Measurements from ENCODE around the gene RBP2.

DNA sequence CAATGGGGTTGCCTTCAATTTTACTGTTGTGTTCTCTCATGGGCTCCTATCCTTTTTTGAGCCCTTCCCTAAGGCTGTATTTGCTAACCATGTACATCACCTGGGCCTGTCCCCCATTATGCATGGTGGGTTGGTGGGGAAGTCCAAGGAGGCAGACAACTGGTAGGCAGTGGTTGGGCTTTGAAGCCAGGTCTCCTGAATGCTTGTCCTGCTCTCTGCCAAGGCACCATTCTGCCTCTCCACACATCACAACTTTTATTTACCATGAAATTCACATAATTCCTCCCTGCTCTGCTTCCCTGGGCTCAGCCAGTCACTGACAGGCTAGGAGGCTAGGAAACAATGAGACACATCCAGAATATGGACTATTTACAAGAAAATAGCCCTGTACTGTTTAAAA, 45.8 kb downstream of the RBP2 start:
- TF ChIP-seq, protein P1, sequence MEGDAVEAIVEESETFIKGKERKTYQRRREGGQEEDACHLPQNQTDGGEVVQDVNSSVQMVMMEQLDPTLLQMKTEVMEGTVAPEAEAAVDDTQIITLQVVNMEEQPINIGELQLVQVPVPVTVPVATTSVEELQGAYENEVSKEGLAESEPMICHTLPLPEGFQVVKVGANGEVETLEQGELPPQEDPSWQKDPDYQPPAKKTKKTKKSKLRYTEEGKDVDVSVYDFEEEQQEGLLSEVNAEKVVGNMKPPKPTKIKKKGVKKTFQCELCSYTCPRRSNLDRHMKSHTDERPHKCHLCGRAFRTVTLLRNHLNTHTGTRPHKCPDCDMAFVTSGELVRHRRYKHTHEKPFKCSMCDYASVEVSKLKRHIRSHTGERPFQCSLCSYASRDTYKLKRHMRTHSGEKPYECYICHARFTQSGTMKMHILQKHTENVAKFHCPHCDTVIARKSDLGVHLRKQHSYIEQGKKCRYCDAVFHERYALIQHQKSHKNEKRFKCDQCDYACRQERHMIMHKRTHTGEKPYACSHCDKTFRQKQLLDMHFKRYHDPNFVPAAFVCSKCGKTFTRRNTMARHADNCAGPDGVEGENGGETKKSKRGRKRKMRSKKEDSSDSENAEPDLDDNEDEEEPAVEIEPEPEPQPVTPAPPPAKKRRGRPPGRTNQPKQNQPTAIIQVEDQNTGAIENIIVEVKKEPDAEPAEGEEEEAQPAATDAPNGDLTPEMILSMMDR (IDR thresholded peaks at IDR 0.05; ENCODE audit: poor library complexity, severe bottlenecking): no peak
- no peak for TF ChIP-seq RAD21 (conservative IDR thresholded peaks at IDR 0.05)
- TF ChIP-seq SMC3 (conservative IDR thresholded peaks at IDR 0.05; ENCODE audit: poor library complexity): no peak
- no peak for TF ChIP-seq POLR2AphosphoS5 (IDR thresholded peaks at IDR 0.05)
- TF ChIP-seq, protein P2, sequence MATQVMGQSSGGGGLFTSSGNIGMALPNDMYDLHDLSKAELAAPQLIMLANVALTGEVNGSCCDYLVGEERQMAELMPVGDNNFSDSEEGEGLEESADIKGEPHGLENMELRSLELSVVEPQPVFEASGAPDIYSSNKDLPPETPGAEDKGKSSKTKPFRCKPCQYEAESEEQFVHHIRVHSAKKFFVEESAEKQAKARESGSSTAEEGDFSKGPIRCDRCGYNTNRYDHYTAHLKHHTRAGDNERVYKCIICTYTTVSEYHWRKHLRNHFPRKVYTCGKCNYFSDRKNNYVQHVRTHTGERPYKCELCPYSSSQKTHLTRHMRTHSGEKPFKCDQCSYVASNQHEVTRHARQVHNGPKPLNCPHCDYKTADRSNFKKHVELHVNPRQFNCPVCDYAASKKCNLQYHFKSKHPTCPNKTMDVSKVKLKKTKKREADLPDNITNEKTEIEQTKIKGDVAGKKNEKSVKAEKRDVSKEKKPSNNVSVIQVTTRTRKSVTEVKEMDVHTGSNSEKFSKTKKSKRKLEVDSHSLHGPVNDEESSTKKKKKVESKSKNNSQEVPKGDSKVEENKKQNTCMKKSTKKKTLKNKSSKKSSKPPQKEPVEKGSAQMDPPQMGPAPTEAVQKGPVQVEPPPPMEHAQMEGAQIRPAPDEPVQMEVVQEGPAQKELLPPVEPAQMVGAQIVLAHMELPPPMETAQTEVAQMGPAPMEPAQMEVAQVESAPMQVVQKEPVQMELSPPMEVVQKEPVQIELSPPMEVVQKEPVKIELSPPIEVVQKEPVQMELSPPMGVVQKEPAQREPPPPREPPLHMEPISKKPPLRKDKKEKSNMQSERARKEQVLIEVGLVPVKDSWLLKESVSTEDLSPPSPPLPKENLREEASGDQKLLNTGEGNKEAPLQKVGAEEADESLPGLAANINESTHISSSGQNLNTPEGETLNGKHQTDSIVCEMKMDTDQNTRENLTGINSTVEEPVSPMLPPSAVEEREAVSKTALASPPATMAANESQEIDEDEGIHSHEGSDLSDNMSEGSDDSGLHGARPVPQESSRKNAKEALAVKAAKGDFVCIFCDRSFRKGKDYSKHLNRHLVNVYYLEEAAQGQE (IDR thresholded peaks at IDR 0.05; ENCODE audit: borderline replicate concordance): no peak
- TF ChIP-seq EP300 (conservative IDR thresholded peaks at IDR 0.05; ENCODE audit: poor library complexity, severe bottlenecking): no peak
- TF ChIP-seq TAF1 (IDR thresholded peaks at IDR 0.05; ENCODE audit: low read depth): no peak
- no peak for TF ChIP-seq EZH2 (IDR thresholded peaks at IDR 0.05; ENCODE audit: borderline replicate concordance, insufficient read depth, low read length, poor library complexity, severe bottlenecking)
- no peak for TF ChIP-seq MXI1 (conservative IDR thresholded peaks at IDR 0.05; ENCODE audit: poor library complexity, severe bottlenecking)
